Psoas muscle (tissue), 8 donors: Measurements from ENCODE around the gene CLSTN3. TPM values are rescaled to one million over a fixed set of nuclear protein-coding genes. Genes with fewer than 3 reads are reported as not detected.
A peak's percentile ranks its signal among the peaks of the same experiment; 100 is the strongest.

Experiments
- ATAC-seq, 4 donors: fragments of 200-7000 bp; cut with Tn5 transposase; one replicate each; pipeline ENCODE4 v1.9.1; 2020; ENCODE audit warnings: moderate library complexity in 3 of 4, mild to moderate bottlenecking in 2 of 4
- DNase-seq, 2 donors: peaks; one replicate each; pipeline ENCODE4 v3.0.0-alpha.2; 2020
- H3K27ac ChIP-seq: fragments of 200-600 bp; one replicate; pipeline ENCODE4 v1.8.0; 2022
- H3K27me3 ChIP-seq, 3 donors: fragments of 200-600 bp in 1 of 3; one replicate each; pipeline versions ENCODE4 v1.6.1 to v1.8.0; 2013 to 2022; ENCODE audit warnings: low read length in 2 of 3, mild to moderate bottlenecking in 2 of 3, moderate library complexity in 1 of 3; ENCODE audit not compliant: insufficient read depth in 3 of 3
- H3K36me3 ChIP-seq, 2 donors: fragments of 200-600 bp in 1 of 2; one replicate each; pipeline versions ENCODE4 v1.6.1 to v1.8.0; 2013 to 2022; ENCODE audit warnings: low read depth in 1 of 2, mild to moderate bottlenecking in 1 of 2, moderate library complexity in 1 of 2; ENCODE audit not compliant: insufficient read depth in 1 of 2
- H3K4me1 ChIP-seq: fragments of 200-600 bp; one replicate; pipeline ENCODE4 v1.8.0; 2022
- H3K4me3 ChIP-seq: fragments of 200-600 bp; one replicate; pipeline ENCODE4 v1.8.0; 2022; ENCODE audit warnings: mild to moderate bottlenecking
- H3K9me3 ChIP-seq: fragments of 200-600 bp; one replicate; pipeline ENCODE4 v1.8.0; 2022
- WGBS, 3 donors: extraction: QIAGEN DNeasy Blood & Tissue Kit; methylation state at CpG; one replicate each; pipeline versions ENCODE4 v1.1.6 to v1.1.7; 2013; 5-methylcytosine and 5-hydroxymethylcytosine counted together
- intact Hi-C, 2 donors: fragments of 100-400 bp; cut with DNase I; formaldehyde crosslinking; loops; one replicate each; pipeline versions ENCODE4 v1.11.0 to v1.14.2; 2022
- polyA plus RNA-seq, 3 donors: library from polyadenylated mRNA; stranded (reverse); fragments of 200-250 nt; gene quantifications; one replicate each; pipeline ENCODE4 v1.2.3, GENCODE V29; 2013
- total RNA-seq, 4 donors: library from RNA; stranded (reverse); fragmentation: NEBNext Ultra II Directional in 2 of 4; extraction: Animal tissue kit (Norgen Biotek cat#: 25700) in 2 of 4; gene quantifications; one replicate each; pipeline versions ENCODE4 v1.2.1 to v1.2.4, GENCODE V29; 2021 to 2023
- TF ChIP-seq, protein P1 (sequence below): fragments of 200-600 bp; IDR thresholded peaks from one replicate; pipeline ENCODE4 v1.8.0; 2022; ENCODE audit warnings: antibody characterized with exemption
- donor health status: healthy with polysubstance abuse.
- donor health status: DM: no; HTN: no; CAD: no; lungs with moderate emphysema.
- donor health status: Bipolar disorder and iron deficiency.
- donor health status: healthy.
- donor health status: DM: yes; HTN: yes; CAD: no.
- donor health status: DM: no; HTN: no; CAD: no.
- donor health status: DM: no; HTN: no; CAD: no.
- donor health status: DM: yes; HTN: yes; CAD: no.

The CLSTN3 gene
- total and polyA plus RNA-seq, 7 donors: 1.2 to 5.1 (median 3.2) TPM

DNA sequence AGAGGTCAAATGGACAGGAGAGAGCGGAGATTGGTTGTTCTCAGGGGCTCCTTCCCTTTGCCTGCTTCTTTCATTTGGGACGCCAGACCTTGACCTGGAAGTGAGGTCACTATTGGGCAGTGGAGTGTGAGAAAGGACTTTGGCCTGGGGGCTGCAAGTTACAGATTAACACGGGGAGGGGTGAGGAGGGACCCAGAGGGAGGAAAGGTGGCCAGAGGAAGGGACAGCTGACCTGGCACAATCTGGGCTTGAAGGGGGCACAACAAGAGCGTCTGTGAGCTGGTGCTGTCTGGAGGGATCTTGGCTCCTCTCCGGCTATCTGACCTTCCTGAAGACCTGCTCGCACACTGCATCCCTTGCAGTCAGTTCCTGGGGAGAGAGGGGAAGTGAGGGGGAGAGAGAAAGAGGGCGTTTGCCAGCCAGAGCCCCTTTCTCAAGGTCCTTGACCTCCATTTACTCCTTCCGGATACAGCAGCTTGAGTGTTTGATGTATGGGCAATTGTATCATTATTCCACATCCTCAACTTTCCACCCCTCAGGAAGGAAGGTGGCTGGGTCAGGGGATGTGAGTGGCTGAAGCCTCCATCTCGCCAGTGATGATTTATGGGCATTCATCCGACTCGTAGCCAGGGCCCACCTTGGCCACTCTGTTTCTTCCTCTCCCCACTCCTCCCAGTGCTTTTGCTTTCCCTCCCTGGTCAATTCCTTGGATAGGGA lies 6.2 kb upstream of the CLSTN3 start:
- Histone ChIP-seq H3K27ac (no peak overlapping the region), H3K4me3 (no peak overlapping the region), H3K36me3 (no peaks in the 10 kb centered on the region), H3K4me1 (peaks cover 4% of the 10 kb centered on the region), H3K27me3 (peaks cover 0 to 8% (median 3%) of the 10 kb centered on the region in 3 donors), H3K9me3 (no peaks in the 10 kb centered on the region)
- no peak for DNase-seq
- TF ChIP-seq, protein P1, sequence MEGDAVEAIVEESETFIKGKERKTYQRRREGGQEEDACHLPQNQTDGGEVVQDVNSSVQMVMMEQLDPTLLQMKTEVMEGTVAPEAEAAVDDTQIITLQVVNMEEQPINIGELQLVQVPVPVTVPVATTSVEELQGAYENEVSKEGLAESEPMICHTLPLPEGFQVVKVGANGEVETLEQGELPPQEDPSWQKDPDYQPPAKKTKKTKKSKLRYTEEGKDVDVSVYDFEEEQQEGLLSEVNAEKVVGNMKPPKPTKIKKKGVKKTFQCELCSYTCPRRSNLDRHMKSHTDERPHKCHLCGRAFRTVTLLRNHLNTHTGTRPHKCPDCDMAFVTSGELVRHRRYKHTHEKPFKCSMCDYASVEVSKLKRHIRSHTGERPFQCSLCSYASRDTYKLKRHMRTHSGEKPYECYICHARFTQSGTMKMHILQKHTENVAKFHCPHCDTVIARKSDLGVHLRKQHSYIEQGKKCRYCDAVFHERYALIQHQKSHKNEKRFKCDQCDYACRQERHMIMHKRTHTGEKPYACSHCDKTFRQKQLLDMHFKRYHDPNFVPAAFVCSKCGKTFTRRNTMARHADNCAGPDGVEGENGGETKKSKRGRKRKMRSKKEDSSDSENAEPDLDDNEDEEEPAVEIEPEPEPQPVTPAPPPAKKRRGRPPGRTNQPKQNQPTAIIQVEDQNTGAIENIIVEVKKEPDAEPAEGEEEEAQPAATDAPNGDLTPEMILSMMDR: no peak
- intact Hi-C loops: no loop called here
- WGBS, 3 donors: 53 to 64% (median 56%) methylated on average over 9 to 11 of the region's 11 CpGs
- ATAC-seq: no peak

DNA sequence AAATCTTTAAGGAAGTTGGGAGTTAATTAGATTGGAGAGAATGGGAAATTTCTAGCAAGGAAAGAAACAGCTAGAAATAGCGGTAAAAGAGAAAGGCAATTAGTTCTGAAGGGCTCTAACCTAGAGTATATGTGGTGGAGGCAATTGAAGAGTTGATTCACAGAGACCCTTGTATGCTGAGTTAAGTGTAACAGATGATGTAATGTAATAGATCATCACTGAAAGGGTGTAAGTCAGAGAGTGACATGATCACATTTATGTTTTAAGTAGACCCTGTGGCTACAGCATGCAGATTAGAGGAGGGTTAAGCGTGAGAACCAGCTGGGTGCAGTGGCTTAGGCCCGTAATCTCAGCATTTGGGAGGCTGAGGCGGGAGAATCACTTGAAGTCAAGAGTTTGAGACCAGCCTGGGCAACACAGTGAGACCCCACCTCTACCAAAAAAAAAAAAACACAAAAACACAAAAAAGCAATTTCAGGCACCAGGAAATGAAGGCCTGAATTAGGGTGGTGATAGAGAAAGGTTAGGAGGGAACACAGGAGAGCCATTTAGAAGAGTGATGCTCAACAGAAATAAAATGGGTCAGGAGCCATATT lies 4.4 kb upstream of the CLSTN3 start:
- Histone ChIP-seq H3K9me3 (no peaks in the 10 kb centered on the region), H3K27me3 (peaks cover 0 to 23% (median 3%) of the 10 kb centered on the region in 3 donors), H3K4me1 (peaks cover 12% of the 10 kb centered on the region), H3K36me3 (no peaks in the 10 kb centered on the region), H3K4me3 (no peak overlapping the region), H3K27ac (no peak overlapping the region)
- intact Hi-C loops: no loop called here
- WGBS, 3 donors: 73 to 99% (median 91%) methylated on average over 4 of the region's 4 CpGs
- ATAC-seq (no peak), DNase-seq (no peak)
- TF ChIP-seq, protein P1: no peak

DNA sequence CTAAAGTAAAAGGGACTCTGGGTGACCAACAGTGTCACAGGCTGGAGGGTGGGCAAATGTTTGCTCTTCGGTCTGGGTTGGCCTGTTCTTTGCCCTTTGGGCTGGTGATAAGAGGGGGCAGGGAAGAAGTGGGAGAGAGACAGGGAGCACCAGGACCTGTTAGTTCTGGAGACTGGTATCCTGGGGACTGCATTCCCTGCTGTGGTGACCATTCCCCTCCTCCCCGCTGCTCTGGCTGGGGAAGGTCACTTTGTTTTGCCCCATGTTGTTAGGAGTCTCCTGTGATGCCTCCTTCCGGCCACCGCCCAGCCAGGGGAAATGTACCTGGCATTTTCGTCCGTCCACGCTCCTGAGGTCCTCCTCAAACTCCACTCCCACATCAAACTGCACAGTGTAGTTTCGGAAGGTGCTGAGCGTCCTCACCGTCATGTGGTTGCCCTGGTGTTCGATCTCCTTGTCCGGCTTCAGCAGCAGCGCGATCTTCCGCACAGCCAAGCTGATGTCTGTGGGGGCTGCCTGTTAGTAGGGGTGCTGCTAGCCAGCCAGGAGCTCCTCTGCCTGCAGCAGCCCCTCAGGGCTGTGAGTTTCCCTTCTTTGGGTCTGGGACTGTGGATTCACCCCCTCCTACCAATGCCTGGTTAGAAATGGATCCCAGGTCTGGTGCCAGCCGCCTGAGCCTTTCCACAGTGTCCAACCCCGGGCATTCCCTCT lies 2.1 kb upstream of the CLSTN3 start:
- H3K27me3 ChIP-seq: peaks cover 0 to 31% (median 5%) of the 10 kb centered on the region in 3 donors
- ATAC-seq: no peak
- TF ChIP-seq, protein P1: no peak
- DNase-seq: no peak
- no peaks in the 10 kb centered on the region for H3K36me3 ChIP-seq
- intact Hi-C loops: no loop called here
- H3K4me1 ChIP-seq: peaks cover 11% of the 10 kb centered on the region
- no peak overlapping the region for H3K4me3 ChIP-seq
- 80 to 83% (median 82%) methylated on average over 17 of the region's 17 CpGs for WGBS, 3 donors
- no peak overlapping the region for H3K27ac ChIP-seq
- H3K9me3 ChIP-seq: no peaks in the 10 kb centered on the region

DNA sequence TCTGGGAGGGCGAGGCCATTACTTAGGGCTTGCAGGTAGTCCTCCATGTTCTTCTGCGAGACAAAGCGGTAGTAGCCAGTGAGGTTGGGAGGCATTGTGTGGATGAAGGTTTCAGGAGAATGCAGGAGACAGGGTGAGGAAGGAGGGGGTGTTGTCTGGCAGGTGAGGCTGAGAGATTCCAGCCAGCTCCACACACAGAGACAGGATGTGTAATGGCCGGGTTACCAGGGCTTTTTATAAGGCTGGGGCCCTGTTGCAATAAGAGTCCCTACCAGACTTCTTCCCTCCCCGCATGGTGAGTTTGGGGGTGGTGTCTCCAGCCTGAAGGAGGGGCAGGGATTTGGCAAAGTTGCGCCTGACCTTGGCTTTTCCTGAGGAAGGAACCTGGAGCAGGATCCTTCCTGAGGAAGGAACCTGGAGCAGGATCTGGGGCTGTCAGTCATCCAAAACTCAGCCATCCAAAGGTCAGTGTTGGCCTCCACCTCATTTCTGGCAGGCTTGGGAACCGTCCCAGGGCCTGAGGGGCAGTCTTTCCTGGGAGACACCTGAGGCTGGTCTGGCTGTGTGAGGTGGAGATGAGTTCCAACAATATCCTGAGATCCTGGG lies 1.4 kb upstream of the CLSTN3 start, which contains the start of gene RBP5:
Gene RBP5 (minus strand): TSS at position 209 of the 606 bp plus-strand sequence. CDS start 114 bp downstream, at position 95.
- TF ChIP-seq, protein P1: no peak
- no peak for ATAC-seq
- DNase-seq: no peak
- Histone ChIP-seq H3K36me3 (no peaks in the 10 kb centered on the region), H3K4me3 (peak within 1 kb of the TSS; percentile 65), H3K4me1 (peaks cover 8% of the 10 kb centered on the region), H3K27ac (peak within 1 kb of the TSS; percentile 3), H3K9me3 (no peaks in the 10 kb centered on the region), H3K27me3 (peaks cover 0 to 31% (median 5%) of the 10 kb centered on the region in 3 donors)
- 48 to 56% (median 56%) methylated on average over 7 of the region's 7 CpGs for WGBS, 3 donors
- intact Hi-C loops: no loop called here
